Ishikawa (cell line): ENCODE measurements around the gene CLDN22.

Source experiments
- CEBPB ChIP-seq: IDR thresholded peaks from 2 replicates; pipeline ENCODE4 v1.6.1; 2012
- CREB1 ChIP-seq: IDR thresholded peaks from 2 replicates; pipeline ENCODE4 v1.6.1; 2012; ENCODE audit warnings: low read depth
- EGR1 ChIP-seq: IDR thresholded peaks from 2 replicates; pipeline ENCODE4 v1.6.1; 2012
- EP300 ChIP-seq: IDR thresholded peaks from 2 replicates; pipeline ENCODE4 v1.6.1; 2012; ENCODE audit warnings: borderline replicate concordance
- FOXM1 ChIP-seq: IDR thresholded peaks from 2 replicates; pipeline ENCODE4 v1.6.1; 2012; ENCODE audit warnings: low read depth, borderline replicate concordance
- MAX ChIP-seq: IDR thresholded peaks from 2 replicates; pipeline ENCODE4 v1.6.1; 2012
- NFIC ChIP-seq: IDR thresholded peaks from 2 replicates; pipeline ENCODE4 v1.6.1; 2012
- RAD21 ChIP-seq: IDR thresholded peaks from 2 replicates; pipeline ENCODE4 v1.6.1; 2012; ENCODE audit warnings: low read depth
- REST ChIP-seq: IDR thresholded peaks from 2 replicates; pipeline ENCODE4 v1.6.1; 2012; ENCODE audit warnings: low read depth, mild to moderate bottlenecking
- TAF1 ChIP-seq: IDR thresholded peaks from 2 replicates; pipeline ENCODE4 v1.6.1; 2012; ENCODE audit warnings: low read depth, mild to moderate bottlenecking
- TCF12 ChIP-seq: IDR thresholded peaks from 2 replicates; pipeline ENCODE4 v1.6.1; 2012; ENCODE audit warnings: low read depth
- TEAD4 ChIP-seq: IDR thresholded peaks from 2 replicates; pipeline ENCODE4 v1.6.1; 2012
- YY1 ChIP-seq: IDR thresholded peaks from 2 replicates; pipeline ENCODE4 v1.6.1; 2012; ENCODE audit warnings: low read depth
- ZBTB7A ChIP-seq: IDR thresholded peaks from 2 replicates; pipeline ENCODE4 v1.6.1; 2012; ENCODE audit warnings: low read depth
- TF ChIP-seq, protein P1 (sequence below): IDR thresholded peaks from 2 replicates; pipeline ENCODE4 v1.6.1; 2012

CLDN22 gene

DNA sequence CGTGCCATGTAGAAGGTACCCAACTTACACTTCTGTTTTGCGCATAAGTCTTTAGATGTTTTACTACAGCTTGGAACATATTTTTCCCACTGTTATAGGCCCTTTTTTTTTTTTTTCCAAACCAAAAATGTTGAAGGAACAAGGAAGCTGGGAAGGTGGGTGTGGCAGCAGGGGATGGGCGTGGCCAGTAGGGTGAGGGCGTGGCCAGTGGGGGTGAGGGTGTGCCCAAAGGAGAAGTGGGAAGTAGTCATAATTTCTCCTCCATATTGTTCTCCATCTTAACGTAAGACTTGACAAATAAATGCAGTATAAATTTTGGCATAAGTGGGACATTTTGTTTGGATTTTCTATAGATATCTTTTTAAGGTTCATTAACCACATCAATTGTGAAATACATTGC lies 30.4 kb downstream of the CLDN22 start:
- TF ChIP-seq EGR1, result no peak
- TF ChIP-seq RAD21, result no peak
- no peak for TF ChIP-seq NFIC
- TF ChIP-seq FOXM1, result no peak
- TF ChIP-seq TCF12, result no peak
- TF ChIP-seq EP300, result no peak

- TF ChIP-seq, protein P1, sequence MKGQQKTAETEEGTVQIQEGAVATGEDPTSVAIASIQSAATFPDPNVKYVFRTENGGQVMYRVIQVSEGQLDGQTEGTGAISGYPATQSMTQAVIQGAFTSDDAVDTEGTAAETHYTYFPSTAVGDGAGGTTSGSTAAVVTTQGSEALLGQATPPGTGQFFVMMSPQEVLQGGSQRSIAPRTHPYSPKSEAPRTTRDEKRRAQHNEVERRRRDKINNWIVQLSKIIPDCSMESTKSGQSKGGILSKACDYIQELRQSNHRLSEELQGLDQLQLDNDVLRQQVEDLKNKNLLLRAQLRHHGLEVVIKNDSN, result no peak
- TF ChIP-seq RAD21, result no peak
Measured at GRCh38 chr4:183288955-183289354, 31.1 kb downstream of the CLDN22 start.

DNA sequence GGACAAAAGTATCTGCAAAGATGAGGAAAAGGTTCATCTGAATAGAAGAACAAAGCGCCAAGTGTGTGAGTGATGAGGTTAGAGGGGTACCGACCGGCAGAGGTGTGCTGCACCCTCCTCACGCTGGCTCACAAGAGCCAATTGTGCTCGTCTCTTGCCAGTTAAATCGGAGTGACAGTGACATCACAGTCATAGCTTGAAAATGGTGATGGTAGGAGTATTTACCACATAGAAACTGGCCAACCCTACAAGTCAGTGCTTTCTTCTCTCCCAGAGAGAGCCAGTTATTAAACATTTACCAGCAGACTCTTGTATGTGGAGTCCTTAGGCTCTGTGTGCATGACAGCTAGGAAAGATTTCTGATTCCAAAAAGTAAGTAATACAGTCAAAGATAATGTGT lies 32.4 kb downstream of the CLDN22 start:
- no peak for TF ChIP-seq NFIC
- no peak for TF ChIP-seq EP300
- TF ChIP-seq CREB1, result no peak
- TF ChIP-seq CEBPB, result no peak
- TF ChIP-seq EGR1, result no peak
- no peak for TF ChIP-seq TEAD4

DNA sequence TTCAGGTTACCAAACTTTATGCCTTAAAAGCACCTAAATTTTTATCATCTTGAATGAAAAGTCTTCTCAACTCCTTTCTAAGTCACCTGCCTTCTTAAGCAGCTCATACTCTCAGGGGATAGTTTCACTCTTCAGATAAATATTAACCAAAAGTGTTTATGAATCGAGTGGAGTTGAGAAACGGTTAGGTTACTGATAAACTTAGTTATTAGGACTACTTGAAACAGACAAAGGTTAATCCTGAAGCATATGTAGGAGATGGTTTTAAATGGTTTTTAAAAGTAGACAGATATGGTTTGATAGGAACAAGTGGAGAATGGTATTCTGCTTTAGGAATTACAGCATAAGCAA lies 32.8 kb downstream of the CLDN22 start:
- no peak for TF ChIP-seq NFIC
- no peak for TF ChIP-seq EP300
- no peak for TF ChIP-seq YY1

DNA sequence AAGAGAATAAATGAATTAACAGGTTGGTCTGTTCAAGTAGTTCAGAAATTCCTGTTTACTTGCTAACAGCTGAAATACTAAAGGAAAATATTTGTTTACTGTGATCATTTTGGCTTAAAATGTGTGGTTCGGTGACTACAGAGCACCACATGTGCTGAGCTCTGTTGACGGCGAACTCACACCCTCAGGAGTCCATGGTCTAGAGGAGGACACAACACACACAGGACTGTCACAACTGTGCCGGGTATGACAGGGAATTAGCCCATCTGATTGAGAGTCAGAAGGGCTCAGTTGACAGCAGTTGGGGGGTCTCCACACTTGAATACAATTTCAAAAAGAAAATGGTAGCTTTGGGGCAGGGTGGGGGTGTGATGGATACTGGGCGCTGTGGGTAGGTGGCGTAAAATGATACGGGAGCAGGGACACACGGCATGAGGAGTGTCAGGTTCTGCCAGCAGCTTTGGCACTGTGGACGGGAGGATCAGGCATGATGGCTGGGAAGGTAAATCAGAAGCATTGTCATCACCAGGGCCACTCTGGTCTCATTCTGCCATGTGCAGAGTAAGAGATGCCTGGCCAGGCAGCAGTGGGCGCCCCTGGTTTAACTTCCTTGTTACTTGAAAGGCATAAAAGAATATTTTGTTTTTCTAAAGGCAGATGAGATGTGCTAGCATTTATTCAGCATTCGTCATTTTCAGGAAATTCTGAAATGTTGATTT lies 33.3 kb downstream of the CLDN22 start:
- TF ChIP-seq REST (no peak), CEBPB (no peak), ZBTB7A (no peak), FOXM1 (no peak), TAF1 (no peak), EGR1 (no peak), TCF12 (no peak)
- TF ChIP-seq, protein P1, result no peak

DNA sequence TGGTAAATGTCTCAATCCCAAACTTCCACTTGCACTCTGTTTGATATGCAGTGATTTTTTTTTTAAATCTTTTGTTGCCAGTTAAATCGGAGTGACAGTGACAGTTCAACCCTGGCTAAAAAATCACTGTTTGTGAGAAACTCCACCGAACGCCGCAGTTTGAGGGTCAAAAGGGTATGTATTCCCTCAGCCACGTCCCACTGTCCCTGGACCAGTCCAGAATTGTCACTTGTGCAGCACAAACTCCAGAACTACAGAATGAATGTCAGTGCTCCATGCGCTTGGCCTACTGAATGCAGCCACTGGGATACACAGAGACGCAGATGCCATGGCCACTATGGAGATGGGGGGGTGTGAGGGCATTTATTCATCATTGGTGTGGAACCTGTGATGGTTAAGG lies 34.2 kb downstream of the CLDN22 start:
- TF ChIP-seq TAF1, result no peak
- no peak for TF ChIP-seq EP300
- TF ChIP-seq REST, result no peak
- TF ChIP-seq CEBPB, result no peak
- TF ChIP-seq, protein P1, result no peak
- TF ChIP-seq TEAD4, result no peak
- no peak for TF ChIP-seq CREB1
- no peak for TF ChIP-seq ZBTB7A
- TF ChIP-seq YY1, result no peak
- no peak for TF ChIP-seq EGR1
- TF ChIP-seq RAD21, result no peak
- no peak for TF ChIP-seq TCF12
- no peak for TF ChIP-seq FOXM1
- no peak for TF ChIP-seq NFIC
- no peak for TF ChIP-seq MAX

GRCh38 chr4:183284965-183285364 lies 35.1 kb downstream of the CLDN22 start:
- no peak for TF ChIP-seq EP300
- TF ChIP-seq TEAD4, result no peak
- TF ChIP-seq EGR1, result no peak
- TF ChIP-seq MAX, result no peak
- no peak for TF ChIP-seq REST
- no peak for TF ChIP-seq TCF12
- TF ChIP-seq RAD21, result no peak
- TF ChIP-seq, protein P1, result no peak
- no peak for TF ChIP-seq FOXM1
- no peak for TF ChIP-seq YY1
- no peak for TF ChIP-seq ZBTB7A
- no peak for TF ChIP-seq NFIC
- no peak for TF ChIP-seq CREB1
- TF ChIP-seq TAF1, result no peak
- TF ChIP-seq CEBPB, result no peak
